A673 (cell line): ENCODE data around the gene CLTA. TPM values are rescaled to one million over a fixed set of nuclear protein-coding genes. Genes with fewer than 3 reads are reported as not detected.

Experiments used
- BruUV-seq: library from RNA; stranded (reverse); fragments of 400-500 nt; replicated peaks from 2 replicates; lab custom pipeline; 2021; lab: Mats Ljungman, UMichigan
- CTCF ChIA-PET: fragments of 300-600 bp; sonication (Branson Sonifier 250); formaldehyde crosslinking; loops from one replicate; lab custom pipeline; 2022; ENCODE audit warnings: antibody characterized with exemption; lab: Charles Lee
- POLR2A ChIA-PET: fragments of 300-600 bp; sonication (Branson Sonifier 250); formaldehyde crosslinking; loops from one replicate; lab custom pipeline; 2022; ENCODE audit warnings: antibody characterized with exemption; ENCODE audit not compliant: low non-redundant PET; lab: Charles Lee
- DNase-seq: peaks from one replicate; pipeline ENCODE4 v3.0.0-alpha.2; 2015; ENCODE audit warnings: low spot score
- H3K27ac ChIP-seq: fragments of 200-600 bp; sonication (generic); 2 replicates; pipeline ENCODE4 v1.5.1; 2016; ENCODE audit warnings: mixed run types, low read depth, mild to moderate bottlenecking, mixed read lengths, antibody characterized with exemption, low read length; ENCODE audit not compliant: poor library complexity, severe bottlenecking
- H3K27me3 ChIP-seq: fragments of 200-600 bp; sonication (generic); replicated peaks from 2 replicates; pipeline ENCODE4 v1.6.1; 2017; ENCODE audit warnings: mixed run types, low read depth, mild to moderate bottlenecking, mixed read lengths, antibody characterized with exemption, low read length; ENCODE audit not compliant: insufficient read depth, poor library complexity
- H3K36me3 ChIP-seq: fragments of 200-600 bp; sonication (generic); 2 replicates; pipeline ENCODE4 v1.6.1; 2016; ENCODE audit warnings: mixed run types, mild to moderate bottlenecking, mixed read lengths, antibody characterized with exemption, low read length; ENCODE audit not compliant: insufficient read depth, poor library complexity, severe bottlenecking
- H3K4me1 ChIP-seq: fragments of 200-600 bp; sonication (generic); 2 replicates; pipeline ENCODE4 v1.6.1; 2017; ENCODE audit warnings: mixed run types, mild to moderate bottlenecking, mixed read lengths, antibody characterized with exemption, low read length; ENCODE audit not compliant: insufficient read depth, poor library complexity, severe bottlenecking
- H3K4me3 ChIP-seq: fragments of 200-600 bp; sonication (generic); 2 replicates; pipeline ENCODE4 v1.5.1; 2016; ENCODE audit warnings: low read depth, mixed run types, mild to moderate bottlenecking, mixed read lengths, low read length; ENCODE audit not compliant: poor library complexity, severe bottlenecking
- H3K9me3 ChIP-seq: fragments of 200-600 bp; sonication (generic); 2 replicates; pipeline ENCODE4 v1.6.1; 2016; ENCODE audit warnings: mixed run types, low read depth, mild to moderate bottlenecking, mixed read lengths, antibody characterized with exemption, low read length; ENCODE audit not compliant: poor library complexity, severe bottlenecking
- EZH2 ChIP-seq: fragments of 200-600 bp; sonication (generic); IDR thresholded peaks from 2 replicates; pipeline ENCODE4 v1.6.1; 2017; ENCODE audit warnings: borderline replicate concordance, low read depth, mild to moderate bottlenecking, mixed read lengths, antibody characterized with exemption, low read length; ENCODE audit not compliant: poor library complexity, severe bottlenecking
- intact Hi-C: fragments of 100-400 bp; cut with micrococcal nuclease; formaldehyde crosslinking; loops from one replicate; pipeline ENCODE4 v1.10.0; 2022; ENCODE audit not compliant: unreplicated experiment
- total RNA-seq: library from RNA; stranded (reverse); gene quantifications from 2 replicates; pipeline ENCODE4 v1.2.3, GENCODE V29; 2021
- TF ChIP-seq, protein P1 (sequence below): fragments of 300-800, 200-600 bp; sonication (generic); conservative IDR thresholded peaks from 2 replicates; pipeline ENCODE4 v1.5.1; 2017; ENCODE audit warnings: low read depth, mild to moderate bottlenecking, antibody characterized with exemption, low read length, moderate library complexity, mixed read lengths

The CLTA gene
- total RNA-seq, 1 experiment from 2014 or later = 226 TPM

DNA sequence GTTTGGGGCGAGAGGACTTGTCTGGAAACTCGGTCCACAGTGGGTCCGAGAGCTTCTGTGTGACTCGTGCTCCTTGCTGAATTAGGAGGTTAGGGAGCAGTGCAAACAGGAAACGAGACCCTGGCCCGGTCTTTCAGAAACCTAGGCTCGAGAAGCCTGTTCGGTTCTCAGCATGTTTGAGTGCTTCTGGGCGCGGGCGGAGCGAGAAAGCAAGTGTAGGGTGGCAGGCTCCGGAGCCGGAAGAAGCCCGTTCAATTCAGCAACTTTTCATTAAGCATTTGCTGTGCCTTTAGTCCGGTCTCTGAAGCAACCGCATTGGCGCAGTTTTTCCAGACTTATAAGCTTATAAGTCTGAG, 547 bp downstream of the CLTA start:
- BruUV-seq = no TSS peak
- no peak for TF ChIP-seq EZH2
- TF ChIP-seq, protein P1, sequence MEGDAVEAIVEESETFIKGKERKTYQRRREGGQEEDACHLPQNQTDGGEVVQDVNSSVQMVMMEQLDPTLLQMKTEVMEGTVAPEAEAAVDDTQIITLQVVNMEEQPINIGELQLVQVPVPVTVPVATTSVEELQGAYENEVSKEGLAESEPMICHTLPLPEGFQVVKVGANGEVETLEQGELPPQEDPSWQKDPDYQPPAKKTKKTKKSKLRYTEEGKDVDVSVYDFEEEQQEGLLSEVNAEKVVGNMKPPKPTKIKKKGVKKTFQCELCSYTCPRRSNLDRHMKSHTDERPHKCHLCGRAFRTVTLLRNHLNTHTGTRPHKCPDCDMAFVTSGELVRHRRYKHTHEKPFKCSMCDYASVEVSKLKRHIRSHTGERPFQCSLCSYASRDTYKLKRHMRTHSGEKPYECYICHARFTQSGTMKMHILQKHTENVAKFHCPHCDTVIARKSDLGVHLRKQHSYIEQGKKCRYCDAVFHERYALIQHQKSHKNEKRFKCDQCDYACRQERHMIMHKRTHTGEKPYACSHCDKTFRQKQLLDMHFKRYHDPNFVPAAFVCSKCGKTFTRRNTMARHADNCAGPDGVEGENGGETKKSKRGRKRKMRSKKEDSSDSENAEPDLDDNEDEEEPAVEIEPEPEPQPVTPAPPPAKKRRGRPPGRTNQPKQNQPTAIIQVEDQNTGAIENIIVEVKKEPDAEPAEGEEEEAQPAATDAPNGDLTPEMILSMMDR = no peak
- H3K27ac ChIP-seq = peak overlapping the region; percentile 83
- H3K4me1 ChIP-seq = peaks cover 21% of the 10 kb centered on the region
- peak overlapping the region; percentile 92 for H3K4me3 ChIP-seq
- peak; percentile 21 for DNase-seq
- ChIA-PET POLR2A (no interaction called here), CTCF (interaction anchor here (1.0 to 1.6 kb wide), 2 partner anchors 25 to 259 kb away, joined by 3 to 7 read pairs; no protein-coding TSS in a partner anchor)
- intact Hi-C loops = no loop called here
- H3K9me3 ChIP-seq = no peaks in the 10 kb centered on the region
- no peaks in the 10 kb centered on the region for H3K27me3 ChIP-seq
- peaks cover 3% of the 10 kb centered on the region for H3K36me3 ChIP-seq

DNA sequence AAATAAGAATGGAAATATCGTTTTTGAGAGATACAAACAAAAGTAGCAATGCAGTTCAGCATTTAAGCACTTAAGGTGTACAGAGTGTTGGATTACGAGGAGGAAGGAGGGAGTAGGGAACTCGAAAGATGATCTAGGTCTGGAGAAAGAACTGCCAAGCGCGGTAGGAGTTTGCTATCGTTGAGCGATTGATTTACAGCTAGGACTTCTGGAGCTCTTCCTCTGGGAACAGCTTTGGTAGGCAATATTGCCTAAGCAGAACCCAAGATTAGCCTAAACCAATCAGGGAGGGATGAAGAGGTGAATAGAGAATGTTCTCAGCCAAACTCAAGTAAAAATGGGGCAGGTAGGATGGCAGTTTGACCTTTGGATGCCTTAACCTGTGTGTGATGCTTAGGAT, 965 bp downstream of the CLTA start:
- TF ChIP-seq, protein P1 = no peak
- TF ChIP-seq EZH2 = no peak
- peak overlapping the region; percentile 92 for H3K4me3 ChIP-seq
- H3K27ac ChIP-seq = peak overlapping the region; percentile 83
- no TSS peak for BruUV-seq
- ChIA-PET CTCF (no interaction called here), POLR2A (no interaction called here)
- intact Hi-C loops = no loop called here
- DNase-seq = no peak
- H3K27me3 ChIP-seq = no peaks in the 10 kb centered on the region
- peaks cover 21% of the 10 kb centered on the region for H3K4me1 ChIP-seq
- H3K36me3 ChIP-seq = peaks cover 3% of the 10 kb centered on the region
- H3K9me3 ChIP-seq = no peaks in the 10 kb centered on the region

DNA sequence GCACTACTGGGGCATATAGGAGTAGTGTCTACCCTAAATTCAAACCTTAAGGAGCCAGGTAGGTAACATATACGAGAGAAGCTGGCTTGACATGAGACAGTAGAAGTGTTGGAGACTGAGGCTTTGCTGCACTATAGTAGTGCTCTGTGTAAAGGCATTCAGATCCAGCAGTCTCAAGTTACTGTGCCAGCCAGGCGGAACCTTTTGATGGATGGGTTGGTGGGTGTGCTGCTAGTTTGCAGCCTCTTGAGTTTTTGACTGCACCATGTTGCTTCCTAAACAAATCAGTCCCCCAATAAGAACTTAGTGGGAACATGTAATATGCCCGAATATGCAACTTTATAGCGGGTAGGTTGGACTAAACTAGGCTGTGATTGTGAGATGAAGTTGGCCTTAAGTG, 1.5 kb downstream of the CLTA start:
- Histone ChIP-seq H3K36me3 (peaks cover 4% of the 10 kb centered on the region), H3K4me3 (peak overlapping the region; percentile 92), H3K9me3 (no peaks in the 10 kb centered on the region), H3K4me1 (peaks cover 21% of the 10 kb centered on the region), H3K27me3 (no peaks in the 10 kb centered on the region), H3K27ac (no peak overlapping the region)
- no TSS peak for BruUV-seq
- intact Hi-C loops = no loop called here
- TF ChIP-seq, protein P1 = no peak
- TF ChIP-seq EZH2 = no peak
- POLR2A ChIA-PET = no interaction called here
- CTCF ChIA-PET = no interaction called here
- DNase-seq = peak; percentile 24
